Neuronal stem cell (in vitro differentiated cells): ENCODE measurements around the gene PFKL.
A peak's percentile ranks its signal among the peaks of the same experiment; 100 is the strongest.

ENCODE experiments used
- DNase-seq: peaks from one replicate; pipeline ENCODE4 v3.0.0-alpha.2; 2013; ENCODE audit warnings: low spot score
- H2AFZ ChIP-seq: one replicate; pipeline ENCODE4 v1.6.1; 2013; ENCODE audit warnings: mild to moderate bottlenecking, low read length, inconsistent platforms
- H2AK5ac ChIP-seq: 2 replicates; pipeline ENCODE4 v1.6.1; 2013; ENCODE audit warnings: low read depth, mild to moderate bottlenecking, inconsistent platforms, low read length, moderate library complexity, mixed read lengths
- H2BK120ac ChIP-seq: 2 replicates; pipeline ENCODE4 v1.6.1; 2013; ENCODE audit warnings: low read depth, mild to moderate bottlenecking, inconsistent platforms, low read length, moderate library complexity, mixed read lengths
- H2BK12ac ChIP-seq: one replicate; pipeline ENCODE4 v1.6.1; 2013; ENCODE audit warnings: low read length, inconsistent platforms
- H2BK15ac ChIP-seq: 2 replicates; pipeline ENCODE4 v1.6.1; 2013; ENCODE audit warnings: mild to moderate bottlenecking, low read length, inconsistent platforms, mixed read lengths
- H2BK5ac ChIP-seq: one replicate; pipeline ENCODE4 v1.6.1; 2013; ENCODE audit warnings: inconsistent platforms, mild to moderate bottlenecking, low read length, moderate library complexity
- H3K14ac ChIP-seq: one replicate; pipeline ENCODE4 v1.6.1; 2013; ENCODE audit warnings: low read length, inconsistent platforms
- H3K18ac ChIP-seq: 2 replicates; pipeline ENCODE4 v1.6.1; 2013; ENCODE audit warnings: low read length, inconsistent platforms
- H3K23ac ChIP-seq: 2 replicates; pipeline ENCODE4 v1.6.1; 2013; ENCODE audit warnings: low read depth, mild to moderate bottlenecking, mixed read lengths, low read length, inconsistent platforms; ENCODE audit not compliant: poor library complexity
- H3K27ac ChIP-seq: replicated peaks from 3 replicates; pipeline ENCODE4 v1.5.1; 2013; ENCODE audit warnings: low read length, inconsistent platforms
- H3K27me3 ChIP-seq, 3 experiments: 2 replicates each; pipeline ENCODE4 v1.6.1; 2013; ENCODE audit warnings: low read length in 3 of 3, mild to moderate bottlenecking in 2 of 3, inconsistent platforms in 1 of 3, low read depth in 1 of 3, mixed read lengths in 1 of 3, moderate library complexity in 1 of 3; ENCODE audit not compliant: control insufficient read depth in 3 of 3, insufficient read depth in 3 of 3
- H3K36me3 ChIP-seq, 2 donors: replicated peaks in 1 of 2; 2 replicates each; pipeline ENCODE4 v1.6.1; 2013; ENCODE audit warnings: low read length in 2 of 2; ENCODE audit not compliant: control insufficient read depth in 2 of 2, insufficient read depth in 2 of 2
- H3K4ac ChIP-seq: 2 replicates; pipeline ENCODE4 v1.6.1; 2013; ENCODE audit warnings: inconsistent platforms, mild to moderate bottlenecking, low read length, moderate library complexity
- H3K4me1 ChIP-seq, 2 donors: 1 replicate in 1 of 2; 2 replicates in 1 of 2; pipeline ENCODE4 v1.6.1; 2013; ENCODE audit warnings: low read length in 2 of 2, low read depth in 1 of 2; ENCODE audit not compliant: control insufficient read depth in 2 of 2, insufficient read depth in 1 of 2
- H3K4me2 ChIP-seq: one replicate; pipeline ENCODE4 v1.6.1; 2013; ENCODE audit warnings: mild to moderate bottlenecking, low read length, inconsistent platforms; ENCODE audit not compliant: insufficient read depth, poor library complexity, severe bottlenecking
- H3K4me3 ChIP-seq, 2 donors: 2 replicates each; pipeline ENCODE4 v1.5.1; 2013; ENCODE audit warnings: low read length in 2 of 2, mild to moderate bottlenecking in 2 of 2, inconsistent platforms in 1 of 2, moderate library complexity in 1 of 2
- H3K79me1 ChIP-seq: one replicate; pipeline ENCODE4 v1.6.1; 2013; ENCODE audit warnings: low read depth, mild to moderate bottlenecking, inconsistent platforms, low read length, moderate library complexity
- H3K9ac ChIP-seq: one replicate; pipeline ENCODE4 v1.6.1; 2013; ENCODE audit warnings: mild to moderate bottlenecking, low read depth, low read length, inconsistent platforms; ENCODE audit not compliant: poor library complexity
- H3K9me3 ChIP-seq, 2 donors: replicated peaks in 1 of 2; 2 replicates each; pipeline versions ENCODE3 to v1.6.1; 2013; ENCODE audit warnings: low read length in 2 of 2, mild to moderate bottlenecking in 2 of 2, inconsistent platforms in 1 of 2, low read depth in 1 of 2, mixed read lengths in 1 of 2, moderate library complexity in 1 of 2; ENCODE audit not compliant: control insufficient read depth in 2 of 2, insufficient read depth in 1 of 2
- H4K8ac ChIP-seq: one replicate; pipeline ENCODE4 v1.6.1; 2013; ENCODE audit warnings: low read depth, mild to moderate bottlenecking, inconsistent platforms, low read length, moderate library complexity
- H4K91ac ChIP-seq: one replicate; pipeline ENCODE4 v1.6.1; 2013; ENCODE audit warnings: low read length, low read depth, mild to moderate bottlenecking, inconsistent platforms; ENCODE audit not compliant: poor library complexity
- WGBS, 2 donors: extraction: QIAGEN DNeasy Blood & Tissue Kit; methylation state at CpG; one replicate each; pipeline ENCODE4 v1.1.7; 2013; ENCODE audit warnings: missing lambda C conversion rate in 2 of 2, mixed read lengths in 1 of 2; ENCODE audit not compliant: insufficient read length in 2 of 2, insufficient replicate concordance in 1 of 2; ENCODE audit errors: extremely low coverage in 2 of 2; 5-methylcytosine and 5-hydroxymethylcytosine counted together

Gene PFKL

DNA sequence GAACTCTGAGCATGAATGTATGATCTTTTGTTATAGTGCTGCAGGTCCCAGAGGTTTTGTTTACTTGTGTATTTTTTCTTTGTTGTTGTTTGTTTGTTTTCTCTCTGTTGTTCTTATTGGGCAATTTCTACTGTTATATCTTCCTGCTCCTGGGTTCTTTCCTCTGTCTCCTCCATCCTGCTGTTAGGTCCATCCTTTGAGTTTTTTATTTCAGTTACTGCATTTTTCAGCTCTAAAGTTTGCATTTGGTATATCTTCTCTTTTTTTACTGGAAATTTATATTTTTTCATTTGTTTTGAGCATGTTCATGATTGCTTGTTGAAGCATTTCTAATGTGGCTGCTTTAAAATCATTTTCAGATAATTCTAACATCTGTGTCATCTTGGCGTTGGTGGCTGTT lies 63.4 kb downstream of the PFKL start:
- no peaks in the 10 kb centered on the region for H3K4me1 ChIP-seq
- no peak overlapping the region for H3K14ac ChIP-seq
- H3K23ac ChIP-seq, result no peak overlapping the region
- H3K4me2 ChIP-seq, result no peak overlapping the region
- peaks cover 0 to 6% of the 10 kb centered on the region in 2 donors for H3K9me3 ChIP-seq
- H3K18ac ChIP-seq, result no peak overlapping the region
- no peak overlapping the region for H3K27ac ChIP-seq
- no peaks in the 10 kb centered on the region for H3K36me3 ChIP-seq
- no peak overlapping the region for H3K4ac ChIP-seq
- no peak overlapping the region for H2BK5ac ChIP-seq
- WGBS, 2 donors, result no CpG with 5 or more reads among the region's 1 CpG
- no peak overlapping the region for H3K4me3 ChIP-seq
- no peak overlapping the region for H2AFZ ChIP-seq
- no peak overlapping the region for H2BK12ac ChIP-seq
- H2BK15ac ChIP-seq, result no peak overlapping the region
- no peak for DNase-seq
- H3K27me3 ChIP-seq, result peaks cover 0 to 11% (median 0%) of the 10 kb centered on the region in 3 experiments
- H3K79me1 ChIP-seq, result no peaks in the 10 kb centered on the region
- H2BK120ac ChIP-seq, result no peak overlapping the region
- H2AK5ac ChIP-seq, result no peak overlapping the region
- no peak overlapping the region for H3K9ac ChIP-seq
- H4K91ac ChIP-seq, result no peak overlapping the region
- no peak overlapping the region for H4K8ac ChIP-seq

DNA sequence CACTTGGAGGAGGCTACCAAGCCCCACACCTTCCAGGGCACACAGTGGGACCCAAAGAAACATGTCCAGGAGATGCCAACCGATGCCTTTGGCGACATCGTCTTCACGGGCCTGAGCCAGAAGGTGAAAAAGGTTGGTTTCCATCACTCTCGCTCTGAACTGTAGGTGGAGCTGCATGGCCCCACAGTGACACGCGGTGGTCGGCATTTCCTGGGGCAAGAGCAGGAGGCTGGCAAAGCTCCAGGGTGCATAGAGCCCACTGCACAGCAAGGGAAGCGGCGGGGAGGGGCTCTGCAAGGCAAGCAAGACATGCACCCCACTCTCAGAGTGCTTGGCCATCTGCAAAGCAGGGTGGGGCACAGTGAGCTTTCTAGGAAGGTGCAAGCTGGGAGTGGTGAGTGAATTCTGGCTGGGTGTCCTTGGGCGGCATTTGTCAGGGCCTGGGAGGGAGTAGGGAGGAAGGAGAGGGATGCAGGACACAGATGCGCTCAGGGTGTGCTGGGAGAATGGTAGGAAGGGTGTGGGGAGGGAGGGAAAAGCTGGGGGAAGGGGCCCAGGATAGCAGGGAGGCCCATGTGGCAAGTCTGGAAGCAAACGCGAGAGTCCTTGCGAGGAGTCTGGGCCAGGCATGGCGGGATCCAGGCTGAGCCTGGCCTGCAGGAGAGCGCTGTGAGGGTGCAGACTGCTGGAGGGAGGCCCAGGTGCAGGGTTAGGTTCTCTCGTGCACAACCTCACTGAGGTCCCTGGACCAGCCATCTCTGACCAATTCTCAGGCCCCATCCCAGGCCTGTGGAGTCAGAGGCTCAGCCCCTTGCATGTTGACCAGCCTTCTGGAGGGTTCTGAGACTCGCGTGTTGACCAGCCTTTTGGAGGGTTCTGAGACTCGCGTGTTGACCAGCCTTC lies 64.5 kb downstream of the PFKL start:
- no peaks in the 10 kb centered on the region for H3K4me1 ChIP-seq
- no peak overlapping the region for H3K4me3 ChIP-seq
- no peak overlapping the region for H3K27ac ChIP-seq
- no peak overlapping the region for H4K91ac ChIP-seq
- H2BK15ac ChIP-seq, result no peak overlapping the region
- no CpG with 5 or more reads among the region's 22 CpGs for WGBS, 2 donors
- H3K23ac ChIP-seq, result no peak overlapping the region
- H2BK120ac ChIP-seq, result no peak overlapping the region
- H2AK5ac ChIP-seq, result no peak overlapping the region
- no peak overlapping the region for H3K9ac ChIP-seq
- no peak overlapping the region for H4K8ac ChIP-seq
- peaks cover 0 to 20% (median 8%) of the 10 kb centered on the region in 3 experiments for H3K27me3 ChIP-seq
- H3K14ac ChIP-seq, result no peak overlapping the region
- no peak for DNase-seq
- H3K9me3 ChIP-seq, result peaks cover 0 to 6% of the 10 kb centered on the region in 2 donors
- H3K79me1 ChIP-seq, result no peaks in the 10 kb centered on the region
- H3K36me3 ChIP-seq, result no peaks in the 10 kb centered on the region
- no peak overlapping the region for H3K18ac ChIP-seq
- H2AFZ ChIP-seq, result no peak overlapping the region
- no peak overlapping the region for H3K4me2 ChIP-seq
- H2BK12ac ChIP-seq, result no peak overlapping the region
- no peak overlapping the region for H3K4ac ChIP-seq
- no peak overlapping the region for H2BK5ac ChIP-seq

DNA sequence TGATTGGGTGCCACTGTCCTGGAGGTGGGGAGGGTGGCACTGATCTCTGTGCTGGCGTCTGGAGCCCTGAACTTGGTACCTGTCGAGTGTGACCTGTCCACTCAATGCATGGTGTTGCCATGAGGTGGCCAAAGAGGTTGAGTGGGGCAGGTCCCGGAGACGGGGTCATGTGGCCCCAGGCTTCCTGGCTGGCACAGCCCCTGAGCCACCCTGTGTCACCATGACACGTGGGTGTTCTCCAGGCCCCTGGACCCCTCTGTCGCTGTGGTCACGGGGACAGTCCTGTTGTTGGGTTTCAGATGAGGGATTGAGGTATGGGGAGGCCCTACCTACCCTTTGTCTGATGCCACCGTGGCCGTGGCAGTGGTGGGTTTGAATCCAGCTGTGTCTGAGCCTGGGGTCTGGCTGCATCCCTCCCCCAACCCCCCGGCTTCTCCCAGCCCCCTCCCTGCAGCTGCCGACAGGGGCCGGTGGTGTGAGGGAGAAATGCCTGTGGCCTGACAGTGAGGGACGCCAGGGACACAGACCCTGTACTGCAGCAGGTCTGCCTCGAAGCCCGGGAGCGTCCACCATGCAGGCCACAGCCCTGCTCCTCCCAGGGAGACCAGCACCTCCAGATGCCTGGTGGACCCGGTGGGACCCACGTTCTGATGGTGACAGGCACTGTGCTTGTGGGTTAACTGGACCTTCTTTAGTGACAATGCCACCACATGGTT lies 65.6 kb downstream of the PFKL start:
- Histone ChIP-seq H4K91ac (no peak overlapping the region), H3K14ac (no peak overlapping the region), H2BK15ac (no peak overlapping the region), H3K36me3 (no peaks in the 10 kb centered on the region), H2BK12ac (no peak overlapping the region), H3K4me1 (peaks cover 0 to 3% of the 10 kb centered on the region in 2 donors), H3K9me3 (peaks cover 0 to 6% of the 10 kb centered on the region in 2 donors), H3K4ac (no peak overlapping the region), H4K8ac (no peak overlapping the region), H2BK120ac (no peak overlapping the region), H3K18ac (no peak overlapping the region), H3K79me1 (no peaks in the 10 kb centered on the region), H3K4me3 (no peak overlapping the region), H3K23ac (no peak overlapping the region), H3K27ac (no peak overlapping the region), H3K27me3 (peaks cover 0 to 26% (median 14%) of the 10 kb centered on the region in 3 experiments), H3K4me2 (no peak overlapping the region), H2AK5ac (no peak overlapping the region), H3K9ac (no peak overlapping the region), H2BK5ac (no peak overlapping the region), H2AFZ (no peak overlapping the region)
- WGBS, 2 donors, result no CpG with 5 or more reads among the region's 18 CpGs
- no peak for DNase-seq

DNA sequence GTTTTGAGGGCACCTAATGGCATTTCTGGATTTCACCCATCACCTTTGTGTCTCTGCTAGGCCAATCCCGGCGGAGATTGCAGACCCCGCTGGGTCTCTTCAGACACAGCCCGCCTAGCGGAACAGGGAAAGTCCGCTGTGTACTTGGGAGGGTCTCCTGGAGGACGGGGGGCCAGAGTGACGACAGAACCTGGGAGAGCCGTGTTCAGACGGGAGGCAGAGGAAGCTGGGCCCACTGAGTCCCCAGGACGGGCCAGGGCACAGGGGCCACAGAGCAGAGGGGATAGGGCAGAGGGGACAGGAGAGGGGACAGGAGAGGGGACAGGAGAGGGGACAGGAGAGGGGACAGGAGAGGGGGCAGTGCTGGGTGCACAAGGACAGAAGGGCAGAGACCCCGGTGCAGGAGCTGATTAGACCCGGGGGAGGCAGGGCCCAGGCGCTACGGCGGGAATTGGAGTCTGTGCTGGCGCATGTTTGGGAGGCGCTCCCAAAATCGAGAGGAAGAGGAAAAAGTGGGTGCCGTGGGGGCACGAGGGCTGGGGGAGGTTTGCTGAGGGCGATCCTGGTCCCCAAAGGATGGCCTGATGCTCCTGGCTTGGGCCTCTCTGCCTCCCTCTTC lies 66.2 kb downstream of the PFKL start:
- H3K4me2 ChIP-seq, result no peak overlapping the region
- no peaks in the 10 kb centered on the region for H3K36me3 ChIP-seq
- no peak overlapping the region for H2AK5ac ChIP-seq
- no peak overlapping the region for H3K4me3 ChIP-seq
- H3K79me1 ChIP-seq, result no peaks in the 10 kb centered on the region
- no peak overlapping the region for H2AFZ ChIP-seq
- H3K27ac ChIP-seq, result no peak overlapping the region
- H2BK5ac ChIP-seq, result no peak overlapping the region
- H3K4ac ChIP-seq, result no peak overlapping the region
- peak overlapping the region; percentile 91 for H2BK15ac ChIP-seq
- peaks cover 0 to 6% of the 10 kb centered on the region in 2 donors for H3K9me3 ChIP-seq
- H4K91ac ChIP-seq, result no peak overlapping the region
- no peak overlapping the region for H3K9ac ChIP-seq
- peaks cover 0 to 5% of the 10 kb centered on the region in 2 donors for H3K4me1 ChIP-seq
- peak overlapping the region; percentile 38 for H3K18ac ChIP-seq
- no CpG with 5 or more reads among the region's 22 CpGs for WGBS, 2 donors
- H3K27me3 ChIP-seq, result peaks cover 0 to 31% (median 18%) of the 10 kb centered on the region in 3 experiments
- no peak overlapping the region for H2BK120ac ChIP-seq
- H3K23ac ChIP-seq, result no peak overlapping the region
- peak overlapping the region; percentile 58 for H2BK12ac ChIP-seq
- H3K14ac ChIP-seq, result no peak overlapping the region
- DNase-seq, result no peak
- no peak overlapping the region for H4K8ac ChIP-seq
